SK-N-SH (cell line): ENCODE measurements around the gene FGGY. TPM values are rescaled to one million over a fixed set of nuclear protein-coding genes. Genes with fewer than 3 reads are reported as not detected.

Source experiments
- CTCF ChIA-PET: fragments of 300-600, 350-600 bp; formaldehyde crosslinking; extraction: SDS; loops from one replicate; lab custom pipeline; 2021; lab: Yijun Ruan, JAX
- POLR2A ChIA-PET: fragments of 350-600 bp; sonication (Branson Sonifier 250); formaldehyde crosslinking; extraction: SDS; loops from one replicate; lab custom pipeline; 2020; ENCODE audit warnings: antibody characterized with exemption, inconsistent platforms; lab: Yijun Ruan, JAX
- DNase-seq: peaks from one replicate; pipeline ENCODE4 v3.0.0; 2012
- H2AFZ ChIP-seq: fragments of 200-600 bp; sonication (generic); 2 replicates; pipeline ENCODE4 v1.8.1; 2016; ENCODE audit warnings: antibody characterized with exemption, mild to moderate bottlenecking, low read depth
- H3F3A ChIP-seq: fragments of 200-600 bp; sonication (generic); replicated peaks from 2 replicates; pipeline ENCODE3; 2016; ENCODE audit warnings: antibody characterized with exemption, mild to moderate bottlenecking; ENCODE audit not compliant: insufficient read depth
- H3K27ac ChIP-seq, 2 experiments: fragments of 200-500 bp in 1 of 2; fragments of 200-600 bp in 1 of 2; sonication (Bioruptor generic) in 1 of 2; sonication (generic), shearing (Covaris generic) in 1 of 2; 2 replicates each; pipeline versions ENCODE4 v1.5.1 to v1.6.1; 2014 to 2016; ENCODE audit warnings: low read depth in 2 of 2, inconsistent platforms in 1 of 2, low read length in 1 of 2, mild to moderate bottlenecking in 1 of 2, mixed read lengths in 1 of 2
- H3K27me3 ChIP-seq: fragments of 200-600 bp; sonication (generic), shearing (Covaris generic); 2 replicates; pipeline ENCODE4 v1.6.1; 2016; ENCODE audit warnings: mixed run types; ENCODE audit not compliant: insufficient read depth
- H3K36me3 ChIP-seq, 2 experiments: fragments of 200-500 bp in 1 of 2; fragments of 200-600 bp in 1 of 2; sonication (Bioruptor generic) in 1 of 2; sonication (generic) in 1 of 2; replicated peaks in 1 of 2; 2 replicates each; pipeline versions ENCODE3 to v1.5.1; 2014 to 2016; ENCODE audit warnings: low read length in 1 of 2, mild to moderate bottlenecking in 1 of 2; ENCODE audit not compliant: insufficient read depth in 2 of 2, control insufficient read depth in 1 of 2
- H3K4me1 ChIP-seq, 2 experiments: fragments of 200-500 bp in 1 of 2; fragments of 200-600 bp in 1 of 2; sonication (Bioruptor generic) in 1 of 2; sonication (generic), shearing (Covaris generic) in 1 of 2; 2 replicates each; pipeline versions ENCODE4 v1.5.1 to v1.6.1; 2014 to 2016; ENCODE audit warnings: low read depth in 1 of 2, low read length in 1 of 2, mixed run types in 1 of 2; ENCODE audit not compliant: insufficient read depth in 2 of 2, control insufficient read depth in 1 of 2
- H3K4me2 ChIP-seq: fragments of 200-600 bp; sonication (generic), shearing (Covaris generic); 2 replicates; pipeline ENCODE4 v1.6.1; 2017; ENCODE audit warnings: mixed run types
- H3K4me3 ChIP-seq, 2 experiments: fragments of 200-500 bp in 1 of 2; fragments of 200-600 bp in 1 of 2; sonication (Bioruptor generic) in 1 of 2; sonication (generic), shearing (Covaris generic) in 1 of 2; 2 replicates each; pipeline versions ENCODE4 v1.5.1 to v1.8.1; 2014 to 2016; ENCODE audit warnings: low read depth in 2 of 2, inconsistent platforms in 1 of 2, low read length in 1 of 2, mild to moderate bottlenecking in 1 of 2, mixed read lengths in 1 of 2, moderate library complexity in 1 of 2
- H3K79me2 ChIP-seq: fragments of 200-600 bp; sonication (generic); 2 replicates; pipeline ENCODE4 v1.8.1; 2017; ENCODE audit warnings: mild to moderate bottlenecking; ENCODE audit not compliant: insufficient read depth
- H3K9ac ChIP-seq: fragments of 200-600 bp; sonication (generic); 2 replicates; pipeline ENCODE4 v1.6.1; 2017; ENCODE audit warnings: mixed run types
- H3K9me2 ChIP-seq: fragments of 200-600 bp; sonication (generic); 2 replicates; pipeline ENCODE4 v1.6.1; 2017; ENCODE audit warnings: mixed run types
- H3K9me3 ChIP-seq: fragments of 200-600 bp; sonication (generic); 2 replicates; pipeline ENCODE4 v1.6.1; 2017; ENCODE audit warnings: mixed run types, mild to moderate bottlenecking, moderate library complexity
- H4K20me1 ChIP-seq: fragments of 200-600 bp; sonication (generic); 2 replicates; pipeline ENCODE4 v1.6.1; 2017; ENCODE audit warnings: mild to moderate bottlenecking, mixed run types; ENCODE audit not compliant: insufficient read depth
- ELF1 ChIP-seq: IDR thresholded peaks from 2 replicates; pipeline ENCODE4 v1.4.0; 2012
- EP300 ChIP-seq, 2 experiments: IDR thresholded peaks; 2 replicates each; pipeline versions ENCODE4 v1.4.0 to v1.6.1; 2012; ENCODE audit warnings: borderline replicate concordance in 1 of 2, low read depth in 1 of 2, low read length in 1 of 2
- EZH2phosphoT487 ChIP-seq: fragments of 200-600 bp; sonication (generic); IDR thresholded peaks from 2 replicates; pipeline ENCODE4 v1.6.1; 2017; ENCODE audit warnings: low read depth, mixed run types, mild to moderate bottlenecking, antibody characterized with exemption, moderate library complexity, borderline replicate concordance
- FOSL2 ChIP-seq: IDR thresholded peaks from 2 replicates; pipeline ENCODE4 v1.4.0; 2012; ENCODE audit warnings: low read depth, mild to moderate bottlenecking, moderate library complexity, borderline replicate concordance
- GATA2 ChIP-seq: sonication (generic); formaldehyde crosslinking; IDR thresholded peaks from 2 replicates; pipeline ENCODE4 v1.5.0; 2020; ENCODE audit warnings: mild to moderate bottlenecking, missing genetic modification reagents
- MXI1 ChIP-seq: IDR thresholded peaks from 2 replicates; pipeline ENCODE4 v1.6.1; 2012; ENCODE audit warnings: mild to moderate bottlenecking, low read depth, low read length, improper control_type of control experiment
- RAD21 ChIP-seq: IDR thresholded peaks from 2 replicates; pipeline ENCODE4 v1.6.1; 2012; ENCODE audit warnings: mild to moderate bottlenecking, low read length
- RCOR1 ChIP-seq: fragments of 150-350 bp; IDR thresholded peaks from 2 replicates; pipeline ENCODE4 v1.6.1; 2017; ENCODE audit warnings: antibody characterized with exemption, low read length
- RXRA ChIP-seq: IDR thresholded peaks from 2 replicates; pipeline ENCODE4 v1.4.0; 2012; ENCODE audit warnings: low read depth, mild to moderate bottlenecking, borderline replicate concordance
- SIN3A ChIP-seq: IDR thresholded peaks from 2 replicates; pipeline ENCODE4 v1.6.1; 2012; ENCODE audit warnings: low read depth, mild to moderate bottlenecking, low read length, moderate library complexity, borderline replicate concordance
- TEAD4 ChIP-seq: IDR thresholded peaks from 2 replicates; pipeline ENCODE4 v1.4.0; 2012; ENCODE audit warnings: mild to moderate bottlenecking, borderline replicate concordance; ENCODE audit not compliant: insufficient read depth
- YY1 ChIP-seq: IDR thresholded peaks from 2 replicates; pipeline ENCODE4 v1.4.0; 2012; ENCODE audit warnings: low read depth, mild to moderate bottlenecking
- polyA plus RNA-seq, 3 experiments: library from polyadenylated mRNA; depleted of rRNA; stranded (reverse); fragments of >200 nt; gene quantifications; 2 replicates each; pipeline ENCODE4 v1.2.3, GENCODE V29; 2012
- TF ChIP-seq, protein P1 (sequence below): IDR thresholded peaks from 2 replicates; pipeline ENCODE4 v1.4.0; 2012; ENCODE audit warnings: low read depth
- TF ChIP-seq, protein P2 (sequence below): IDR thresholded peaks from 2 replicates; pipeline ENCODE4 v1.6.1; 2012; ENCODE audit warnings: mild to moderate bottlenecking, low read depth, low read length, moderate library complexity
- TF ChIP-seq, protein P3 (sequence below): fragments of 150-350 bp; IDR thresholded peaks from 2 replicates; pipeline ENCODE4 v1.6.1; 2017; ENCODE audit warnings: antibody characterized with exemption, low read length, low read depth, borderline replicate concordance
- TF ChIP-seq, protein P4 (sequence below): IDR thresholded peaks from 2 replicates; pipeline ENCODE4; 2012

FGGY gene
- polyA plus RNA-seq, 1 of the 3 experiments (the other 2 are of a cell fraction) = 10.3 TPM

DNA sequence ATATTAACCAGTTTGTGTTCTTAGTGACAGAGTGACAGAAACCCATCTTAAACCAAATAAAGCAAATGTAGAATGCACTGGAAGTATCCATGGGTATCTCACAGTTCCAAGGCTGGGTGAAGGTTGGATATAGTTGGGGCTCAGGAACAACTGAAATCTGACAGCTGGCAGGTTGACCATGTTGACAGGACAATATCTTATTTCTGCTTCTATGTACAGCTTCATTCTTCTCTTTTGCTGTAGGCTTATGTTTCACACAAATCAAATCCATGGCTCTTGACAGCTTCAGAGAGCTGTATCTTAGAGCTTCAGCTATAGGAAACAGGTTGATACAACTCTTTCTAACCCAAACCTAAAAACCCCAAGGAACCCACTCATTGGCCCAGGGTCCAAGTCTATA lies 34.3 kb upstream of the FGGY start:
- Histone ChIP-seq H2AFZ (no peak overlapping the region), H3K4me3 (no peak overlapping the region), H3K9me3 (no peaks in the 10 kb centered on the region), H3K9ac (no peak overlapping the region), H3K27ac (no peak overlapping the region), H4K20me1 (no peaks in the 10 kb centered on the region), H3K9me2 (no peaks in the 10 kb centered on the region), H3K4me2 (no peak overlapping the region), H3K4me1 (peaks cover 0 to 6% of the 10 kb centered on the region in 2 experiments; a peak in 1 of 4 replicates), H3K27me3 (no peaks in the 10 kb centered on the region), H3K36me3 (no peaks in the 10 kb centered on the region), H3K79me2 (no peaks in the 10 kb centered on the region), H3F3A (peaks cover 6% of the 10 kb centered on the region)
- ChIA-PET CTCF (interaction anchor here (1.9 kb wide), 1 partner anchor 15 kb away, joined by 4 read pairs; no protein-coding TSS in a partner anchor), POLR2A (no interaction called here)
- TF ChIP-seq RCOR1 (no peak), EZH2phosphoT487 (no peak), SIN3A (no peak), TEAD4 (no peak)
- DNase-seq = no peak

DNA sequence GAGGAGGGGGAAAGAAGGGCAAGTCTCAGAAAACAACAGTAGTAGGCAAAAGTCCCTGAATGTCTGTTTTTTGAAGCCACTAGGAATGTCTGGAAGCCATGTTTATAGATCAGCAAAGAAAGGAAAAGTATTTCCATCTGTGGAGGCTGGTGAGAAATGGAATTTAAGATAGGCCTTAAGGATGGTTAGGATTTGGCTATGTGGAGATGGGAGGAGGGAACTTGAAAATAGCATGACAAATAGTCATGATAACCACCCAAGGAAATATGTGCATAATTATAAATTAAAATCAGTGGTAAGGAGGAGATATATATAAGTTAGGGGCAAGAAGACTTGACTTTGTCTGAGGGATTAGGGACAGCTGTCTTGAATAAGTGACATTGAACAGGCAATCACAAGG lies 33.8 kb upstream of the FGGY start:
- ChIA-PET CTCF (interaction anchor here (1.9 kb wide), 1 partner anchor 15 kb away, joined by 4 read pairs; no protein-coding TSS in a partner anchor), POLR2A (no interaction called here)
- Histone ChIP-seq H3K4me2 (no peak overlapping the region), H3K9ac (no peak overlapping the region), H3K9me3 (no peaks in the 10 kb centered on the region), H3K79me2 (no peaks in the 10 kb centered on the region), H3K4me3 (no peak overlapping the region), H3K27me3 (no peaks in the 10 kb centered on the region), H3K4me1 (peaks cover 0 to 6% of the 10 kb centered on the region in 2 experiments; a peak in 1 of 4 replicates), H2AFZ (no peak overlapping the region), H3K27ac (no peak overlapping the region), H3K36me3 (no peaks in the 10 kb centered on the region), H3K9me2 (no peaks in the 10 kb centered on the region), H3F3A (peaks cover 6% of the 10 kb centered on the region), H4K20me1 (no peaks in the 10 kb centered on the region)
- no peak for DNase-seq
- TF ChIP-seq MXI1 (no peak), ELF1 (no peak), YY1 (no peak), EP300 (IDR thresholded peaks at IDR 0.05; ENCODE audit: borderline replicate concordance in 1 of 2, low read depth in 1 of 2, low read length in 1 of 2) (no peak), GATA2 (CRISPR knock-in tag) (no peak), RAD21 (no peak), RCOR1 (no peak), RXRA (no peak), FOSL2 (no peak), TEAD4 (no peak)
- TF ChIP-seq, protein P1, sequence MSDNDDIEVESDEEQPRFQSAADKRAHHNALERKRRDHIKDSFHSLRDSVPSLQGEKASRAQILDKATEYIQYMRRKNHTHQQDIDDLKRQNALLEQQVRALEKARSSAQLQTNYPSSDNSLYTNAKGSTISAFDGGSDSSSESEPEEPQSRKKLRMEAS = no peak
- TF ChIP-seq, protein P2, sequence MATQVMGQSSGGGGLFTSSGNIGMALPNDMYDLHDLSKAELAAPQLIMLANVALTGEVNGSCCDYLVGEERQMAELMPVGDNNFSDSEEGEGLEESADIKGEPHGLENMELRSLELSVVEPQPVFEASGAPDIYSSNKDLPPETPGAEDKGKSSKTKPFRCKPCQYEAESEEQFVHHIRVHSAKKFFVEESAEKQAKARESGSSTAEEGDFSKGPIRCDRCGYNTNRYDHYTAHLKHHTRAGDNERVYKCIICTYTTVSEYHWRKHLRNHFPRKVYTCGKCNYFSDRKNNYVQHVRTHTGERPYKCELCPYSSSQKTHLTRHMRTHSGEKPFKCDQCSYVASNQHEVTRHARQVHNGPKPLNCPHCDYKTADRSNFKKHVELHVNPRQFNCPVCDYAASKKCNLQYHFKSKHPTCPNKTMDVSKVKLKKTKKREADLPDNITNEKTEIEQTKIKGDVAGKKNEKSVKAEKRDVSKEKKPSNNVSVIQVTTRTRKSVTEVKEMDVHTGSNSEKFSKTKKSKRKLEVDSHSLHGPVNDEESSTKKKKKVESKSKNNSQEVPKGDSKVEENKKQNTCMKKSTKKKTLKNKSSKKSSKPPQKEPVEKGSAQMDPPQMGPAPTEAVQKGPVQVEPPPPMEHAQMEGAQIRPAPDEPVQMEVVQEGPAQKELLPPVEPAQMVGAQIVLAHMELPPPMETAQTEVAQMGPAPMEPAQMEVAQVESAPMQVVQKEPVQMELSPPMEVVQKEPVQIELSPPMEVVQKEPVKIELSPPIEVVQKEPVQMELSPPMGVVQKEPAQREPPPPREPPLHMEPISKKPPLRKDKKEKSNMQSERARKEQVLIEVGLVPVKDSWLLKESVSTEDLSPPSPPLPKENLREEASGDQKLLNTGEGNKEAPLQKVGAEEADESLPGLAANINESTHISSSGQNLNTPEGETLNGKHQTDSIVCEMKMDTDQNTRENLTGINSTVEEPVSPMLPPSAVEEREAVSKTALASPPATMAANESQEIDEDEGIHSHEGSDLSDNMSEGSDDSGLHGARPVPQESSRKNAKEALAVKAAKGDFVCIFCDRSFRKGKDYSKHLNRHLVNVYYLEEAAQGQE = no peak
- TF ChIP-seq, protein P3, sequence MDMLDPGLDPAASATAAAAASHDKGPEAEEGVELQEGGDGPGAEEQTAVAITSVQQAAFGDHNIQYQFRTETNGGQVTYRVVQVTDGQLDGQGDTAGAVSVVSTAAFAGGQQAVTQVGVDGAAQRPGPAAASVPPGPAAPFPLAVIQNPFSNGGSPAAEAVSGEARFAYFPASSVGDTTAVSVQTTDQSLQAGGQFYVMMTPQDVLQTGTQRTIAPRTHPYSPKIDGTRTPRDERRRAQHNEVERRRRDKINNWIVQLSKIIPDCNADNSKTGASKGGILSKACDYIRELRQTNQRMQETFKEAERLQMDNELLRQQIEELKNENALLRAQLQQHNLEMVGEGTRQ = no peak
- TF ChIP-seq, protein P4, sequence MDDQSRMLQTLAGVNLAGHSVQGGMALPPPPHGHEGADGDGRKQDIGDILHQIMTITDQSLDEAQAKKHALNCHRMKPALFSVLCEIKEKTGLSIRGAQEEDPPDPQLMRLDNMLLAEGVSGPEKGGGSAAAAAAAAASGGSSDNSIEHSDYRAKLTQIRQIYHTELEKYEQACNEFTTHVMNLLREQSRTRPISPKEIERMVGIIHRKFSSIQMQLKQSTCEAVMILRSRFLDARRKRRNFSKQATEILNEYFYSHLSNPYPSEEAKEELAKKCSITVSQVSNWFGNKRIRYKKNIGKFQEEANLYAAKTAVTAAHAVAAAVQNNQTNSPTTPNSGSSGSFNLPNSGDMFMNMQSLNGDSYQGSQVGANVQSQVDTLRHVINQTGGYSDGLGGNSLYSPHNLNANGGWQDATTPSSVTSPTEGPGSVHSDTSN = no peak
